ENCODE results near the gene LPIN1.

- TF ChIP-seq ZNF274 (CRISPR knock-in tag; IDR thresholded peaks at IDR 0.05) (no peak), CEBPB (IDR thresholded peaks at IDR 0.05; ENCODE audit: borderline replicate concordance, low read depth, low read length) (peak; percentile 91), ZNF891 (CRISPR knock-in tag; IDR thresholded peaks at IDR 0.05) (no peak), SRSF1 (optimal IDR thresholded peaks at IDR 0.05; ENCODE audit: low read depth, low read length) (no peak), ELF1 (CRISPR knock-in tag; IDR thresholded peaks at IDR 0.05) (no peak)
Observed at GRCh38 chr2:11835403-11835802, 89.0 kb downstream of the LPIN1 start.
